ENCODE results near the gene PLXND1. TPM values are rescaled to one million over a fixed set of nuclear protein-coding genes. Genes with fewer than 3 reads are reported as not detected.

Gene PLXND1
- total RNA-seq, 2 donors from 2014 or later, result 73.1 to 83.2 TPM

DNA sequence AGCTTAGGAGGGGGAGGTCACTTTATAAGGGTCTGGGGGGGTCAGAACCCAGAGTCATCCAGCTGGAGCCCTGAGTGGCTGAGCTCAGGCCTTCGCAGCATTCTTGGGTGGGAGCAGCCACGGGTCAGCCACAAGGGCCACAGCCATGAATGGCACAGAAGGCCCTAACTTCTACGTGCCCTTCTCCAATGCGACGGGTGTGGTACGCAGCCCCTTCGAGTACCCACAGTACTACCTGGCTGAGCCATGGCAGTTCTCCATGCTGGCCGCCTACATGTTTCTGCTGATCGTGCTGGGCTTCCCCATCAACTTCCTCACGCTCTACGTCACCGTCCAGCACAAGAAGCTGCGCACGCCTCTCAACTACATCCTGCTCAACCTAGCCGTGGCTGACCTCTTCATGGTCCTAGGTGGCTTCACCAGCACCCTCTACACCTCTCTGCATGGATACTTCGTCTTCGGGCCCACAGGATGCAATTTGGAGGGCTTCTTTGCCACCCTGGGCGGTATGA lies 77.8 kb downstream of the PLXND1 start, which contains the start of gene RHO:
TSS of gene RHO (plus strand) at position 51 of the 512 bp plus-strand sequence. CDS start at position 146, 95 bp downstream.
- H3K9ac ChIP-seq (ENCODE audit: extremely low read depth, low read length, poor library complexity, severe bottlenecking), result no peak within 1 kb of the TSS
- H3K27ac Mint-ChIP-seq, result peak within 1 kb of the TSS; percentile 76

DNA sequence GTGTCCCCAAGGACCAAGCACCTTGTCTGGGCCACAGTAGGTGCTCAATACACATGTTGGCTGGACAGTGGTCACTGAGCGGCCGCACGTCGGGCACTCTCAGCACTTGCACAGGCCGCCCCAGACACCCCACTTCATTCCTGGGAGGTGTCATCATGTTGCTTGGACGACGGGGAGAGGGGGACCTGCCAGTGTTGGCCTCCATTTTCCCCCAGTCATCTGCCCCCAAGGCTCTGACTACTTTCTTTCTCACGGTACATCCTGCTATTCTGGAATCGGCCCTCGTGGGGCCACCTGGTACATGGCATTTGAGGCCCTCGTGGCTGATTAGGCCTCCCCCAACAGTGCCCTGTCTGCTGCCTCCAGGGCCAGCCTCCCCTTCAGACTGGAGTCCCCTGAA lies 79.2 kb downstream of the PLXND1 start:
- Histone ChIP-seq H3K27me3 (ENCODE audit: control insufficient read depth, insufficient read depth, low read length, poor library complexity, severe bottlenecking) (no peaks in the 10 kb centered on the region), H3K9me3 (ENCODE audit: control insufficient read depth, low read length) (no peaks in the 10 kb centered on the region), H3K9ac (ENCODE audit: extremely low read depth, low read length, poor library complexity, severe bottlenecking) (no peak overlapping the region), H3K4me1 (ENCODE audit: control insufficient read depth, insufficient read depth, low read length) (peaks cover 14% of the 10 kb centered on the region), H3K36me3 (ENCODE audit: control insufficient read depth, insufficient read depth, low read length) (no peaks in the 10 kb centered on the region), H3K27ac (ENCODE audit: low read depth, low read length) (no peak overlapping the region), H3K4me3 (ENCODE audit: low read length) (no peak overlapping the region)
- TF ChIP-seq, protein P1, sequence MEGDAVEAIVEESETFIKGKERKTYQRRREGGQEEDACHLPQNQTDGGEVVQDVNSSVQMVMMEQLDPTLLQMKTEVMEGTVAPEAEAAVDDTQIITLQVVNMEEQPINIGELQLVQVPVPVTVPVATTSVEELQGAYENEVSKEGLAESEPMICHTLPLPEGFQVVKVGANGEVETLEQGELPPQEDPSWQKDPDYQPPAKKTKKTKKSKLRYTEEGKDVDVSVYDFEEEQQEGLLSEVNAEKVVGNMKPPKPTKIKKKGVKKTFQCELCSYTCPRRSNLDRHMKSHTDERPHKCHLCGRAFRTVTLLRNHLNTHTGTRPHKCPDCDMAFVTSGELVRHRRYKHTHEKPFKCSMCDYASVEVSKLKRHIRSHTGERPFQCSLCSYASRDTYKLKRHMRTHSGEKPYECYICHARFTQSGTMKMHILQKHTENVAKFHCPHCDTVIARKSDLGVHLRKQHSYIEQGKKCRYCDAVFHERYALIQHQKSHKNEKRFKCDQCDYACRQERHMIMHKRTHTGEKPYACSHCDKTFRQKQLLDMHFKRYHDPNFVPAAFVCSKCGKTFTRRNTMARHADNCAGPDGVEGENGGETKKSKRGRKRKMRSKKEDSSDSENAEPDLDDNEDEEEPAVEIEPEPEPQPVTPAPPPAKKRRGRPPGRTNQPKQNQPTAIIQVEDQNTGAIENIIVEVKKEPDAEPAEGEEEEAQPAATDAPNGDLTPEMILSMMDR (conservative IDR thresholded peaks at IDR 0.05), result no peak
- DNase-seq, result no peak
- H3K27me3 Mint-ChIP-seq (ENCODE audit: insufficient read depth), result no peaks in the 10 kb centered on the region
- H3K4me3 Mint-ChIP-seq, result no peak overlapping the region
- H3K27ac Mint-ChIP-seq, result no peak overlapping the region
- H3K4me1 Mint-ChIP-seq, result peaks cover 34% of the 10 kb centered on the region
- H3K9me3 Mint-ChIP-seq, result no peaks in the 10 kb centered on the region
- no peaks in the 10 kb centered on the region for H3K36me3 Mint-ChIP-seq (ENCODE audit: low read depth)
- WGBS, 2 experiments (ENCODE audit: insufficient coverage in 1 of 2, insufficient read length in 1 of 2), result 91 to 94% methylated on average over 9 to 11 of the region's 11 CpGs

More for the DNA sequence above, 77.8 kb downstream of the PLXND1 start, which contains the start of gene RHO:
- Histone ChIP-seq H3K4me3 (ENCODE audit: low read length) (no peak within 1 kb of the TSS), H3K27ac (ENCODE audit: low read depth, low read length) (no peak within 1 kb of the TSS), H3K36me3 (ENCODE audit: control insufficient read depth, insufficient read depth, low read length) (no peaks in the 10 kb centered on the region), H3K9me3 (ENCODE audit: control insufficient read depth, low read length) (no peaks in the 10 kb centered on the region), H3K27me3 (ENCODE audit: control insufficient read depth, insufficient read depth, low read length, poor library complexity, severe bottlenecking) (no peaks in the 10 kb centered on the region), H3K4me1 (ENCODE audit: control insufficient read depth, insufficient read depth, low read length) (peaks cover 18% of the 10 kb centered on the region)
- Mint-ChIP-seq H3K4me3 (no peak within 1 kb of the TSS), H3K36me3 (ENCODE audit: low read depth) (no peaks in the 10 kb centered on the region), H3K9me3 (no peaks in the 10 kb centered on the region), H3K4me1 (peaks cover 34% of the 10 kb centered on the region), H3K27me3 (ENCODE audit: insufficient read depth) (no peaks in the 10 kb centered on the region)
- 96% methylated on average over 14 to 18 of the region's 18 CpGs for WGBS, 2 experiments (ENCODE audit: insufficient coverage in 1 of 2, insufficient read length in 1 of 2)
- no peak for DNase-seq
- TF ChIP-seq, protein P1 (conservative IDR thresholded peaks at IDR 0.05), result no peak

DNA sequence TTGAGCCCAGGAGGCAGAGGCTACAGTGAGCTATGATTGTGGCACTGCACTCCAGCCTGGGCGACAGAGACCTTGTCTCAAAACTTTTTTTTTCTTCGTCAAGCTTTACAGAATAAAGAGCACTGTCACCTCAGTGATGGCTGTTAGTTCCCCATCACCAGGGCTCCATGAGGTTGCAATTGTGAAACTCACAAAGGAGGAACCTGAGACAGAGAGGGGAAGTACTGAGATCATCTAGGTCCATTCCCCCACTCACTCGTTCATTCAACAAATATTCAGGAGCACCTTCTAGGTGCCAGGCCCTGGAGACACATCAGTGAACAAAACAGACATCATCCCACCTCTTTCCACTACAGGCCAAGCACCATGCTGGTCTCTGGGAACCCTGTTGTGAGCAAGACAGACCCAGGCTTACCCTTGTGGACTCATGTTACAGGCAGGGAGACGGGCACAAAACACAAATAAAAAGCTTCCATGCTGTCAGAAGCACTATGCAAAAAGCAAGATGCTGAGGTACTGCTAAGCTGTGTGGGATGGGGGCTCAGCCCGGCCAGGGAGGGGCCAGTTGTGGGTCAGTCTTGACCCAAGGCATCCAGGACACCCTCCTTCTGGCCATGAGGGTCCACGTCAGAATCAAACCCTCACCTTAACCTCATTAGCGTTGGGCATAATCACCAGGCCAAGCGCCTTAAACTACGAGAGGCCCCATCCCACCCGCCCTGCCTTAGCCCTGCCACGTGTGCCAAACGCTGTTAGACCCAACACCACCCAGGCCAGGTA lies 80.2 kb downstream of the PLXND1 start:
- WGBS, 2 experiments (ENCODE audit: insufficient coverage in 1 of 2, insufficient read length in 1 of 2), result 88 to 92% methylated on average over 2 to 12 of the region's 12 CpGs
- no peak for DNase-seq

More for the DNA sequence above, 80.2 kb downstream of the PLXND1 start:
- TF ChIP-seq, protein P1 (conservative IDR thresholded peaks at IDR 0.05), result no peak
- peak overlapping the region; percentile 11 for H3K27ac ChIP-seq (ENCODE audit: low read depth, low read length)
- no peak overlapping the region for H3K4me3 ChIP-seq (ENCODE audit: low read length)
- H3K9ac ChIP-seq (ENCODE audit: extremely low read depth, low read length, poor library complexity, severe bottlenecking), result no peak overlapping the region
- H3K4me3 Mint-ChIP-seq, result no peak overlapping the region
- peaks cover 31% of the 10 kb centered on the region for H3K4me1 Mint-ChIP-seq
- H3K4me1 ChIP-seq (ENCODE audit: control insufficient read depth, insufficient read depth, low read length), result peaks cover 14% of the 10 kb centered on the region
- H3K9me3 Mint-ChIP-seq, result no peaks in the 10 kb centered on the region
- H3K36me3 ChIP-seq (ENCODE audit: control insufficient read depth, insufficient read depth, low read length), result no peaks in the 10 kb centered on the region
- H3K36me3 Mint-ChIP-seq (ENCODE audit: low read depth), result no peaks in the 10 kb centered on the region
- H3K27me3 ChIP-seq (ENCODE audit: control insufficient read depth, insufficient read depth, low read length, poor library complexity, severe bottlenecking), result no peaks in the 10 kb centered on the region
- H3K9me3 ChIP-seq (ENCODE audit: control insufficient read depth, low read length), result no peaks in the 10 kb centered on the region
- H3K27ac Mint-ChIP-seq, result no peak overlapping the region
- no peaks in the 10 kb centered on the region for H3K27me3 Mint-ChIP-seq (ENCODE audit: insufficient read depth)
